Endothelial cell of umbilical vein (primary cell): Measurements from ENCODE around the gene NEDD4. TPM values are rescaled to one million over a fixed set of nuclear protein-coding genes. Genes with fewer than 3 reads are reported as not detected.

Source experiments
- BruUV-seq: library from RNA; stranded (reverse); fragments of 400-500 nt; replicated peaks from 2 replicates; lab custom pipeline; 2021; lab: Mats Ljungman, UMichigan
- CTCF ChIA-PET: fragments of 300-600, 350-600 bp; sonication (Branson Sonifier 250); formaldehyde crosslinking; loops from one replicate; lab custom pipeline; 2021; ENCODE audit warnings: antibody characterized with exemption, inconsistent platforms; lab: Charles Lee
- POLR2A ChIA-PET: fragments of 300-600, 350-600 bp; sonication (Branson Sonifier 250); formaldehyde crosslinking; loops from one replicate; lab custom pipeline; 2021; ENCODE audit warnings: antibody characterized with exemption, inconsistent platforms; lab: Charles Lee
- DNase-seq: peaks from one replicate; pipeline ENCODE4 v3.0.0-alpha.2; 2011; ENCODE audit warnings: low read depth, low spot score
- FAIRE-seq: peaks from 2 replicates; lab custom pipeline; 2011; peaks lifted over from hg19 to GRCh38; lab: Jason Lieb, UNC
- H2AFZ ChIP-seq: 2 replicates; pipeline ENCODE4 v1.6.0; 2012; ENCODE audit warnings: low read depth, low read length, control low read depth, inconsistent platforms
- H3K27ac ChIP-seq: 2 replicates; pipeline ENCODE4 v1.5.1; 2011; ENCODE audit warnings: low read depth, mild to moderate bottlenecking, control low read depth, low read length, moderate library complexity; ENCODE audit not compliant: insufficient read depth
- H3K27me3 ChIP-seq, 2 experiments: 2 replicates each; pipeline versions ENCODE4 v1.6.0 to v1.6.1; 2011; ENCODE audit warnings: low read length in 2 of 2, mixed read lengths in 1 of 2; ENCODE audit not compliant: control insufficient read depth in 2 of 2, insufficient read depth in 2 of 2
- H3K36me3 ChIP-seq, 2 experiments: 2 replicates in 1 of 2; 3 replicates in 1 of 2; pipeline ENCODE4 v1.5.1; 2011; ENCODE audit warnings: low read length in 2 of 2, mild to moderate bottlenecking in 1 of 2, moderate library complexity in 1 of 2; ENCODE audit not compliant: control insufficient read depth in 2 of 2, insufficient read depth in 2 of 2; ENCODE audit errors: extremely low read depth in 1 of 2
- H3K4me1 ChIP-seq: 3 replicates; pipeline ENCODE4 v1.5.1; 2011; ENCODE audit warnings: mild to moderate bottlenecking, low read length; ENCODE audit not compliant: control insufficient read depth, insufficient read depth; ENCODE audit errors: extremely low read depth
- H3K4me2 ChIP-seq: 2 replicates; pipeline ENCODE4 v1.6.1; 2011; ENCODE audit warnings: low read length, control low read depth, mixed read lengths; ENCODE audit not compliant: insufficient read depth
- H3K4me3 ChIP-seq, 3 experiments: fragments of 200-600 bp in 1 of 3; sonication (generic), shearing (Covaris generic) in 1 of 3; replicated peaks in 1 of 3; 2 replicates each; pipeline ENCODE4 v1.5.1; 2011 to 2016; ENCODE audit warnings: control low read depth in 3 of 3, low read length in 3 of 3, mild to moderate bottlenecking in 2 of 3, inconsistent platforms in 1 of 3, low read depth in 1 of 3, moderate library complexity in 1 of 3; ENCODE audit not compliant: insufficient read depth in 1 of 3
- H3K79me2 ChIP-seq: 2 replicates; pipeline ENCODE4 v1.6.0; 2012; ENCODE audit warnings: low read length, inconsistent platforms; ENCODE audit not compliant: control insufficient read depth, insufficient read depth
- H3K9ac ChIP-seq: replicated peaks from 2 replicates; pipeline ENCODE3; 2011; ENCODE audit warnings: low read length, control low read depth; ENCODE audit not compliant: insufficient read depth; ENCODE audit errors: extremely low read depth
- H3K9me1 ChIP-seq: replicated peaks from 3 replicates; pipeline ENCODE4 v1.6.0; 2011; ENCODE audit warnings: mild to moderate bottlenecking, low read length; ENCODE audit not compliant: control insufficient read depth, insufficient read depth; ENCODE audit errors: extremely low read depth
- H3K9me3 ChIP-seq: replicated peaks from 2 replicates; pipeline ENCODE4 v1.5.1; 2012; ENCODE audit warnings: low read length, inconsistent platforms; ENCODE audit not compliant: control insufficient read depth, insufficient read depth
- H4K20me1 ChIP-seq: replicated peaks from 2 replicates; pipeline ENCODE3; 2011; ENCODE audit warnings: mild to moderate bottlenecking, low read length; ENCODE audit not compliant: control insufficient read depth, insufficient read depth; ENCODE audit errors: extremely low read depth
- CTCF ChIP-seq, 2 donors: IDR thresholded peaks; 1 replicate in 1 of 2; 2 replicates in 1 of 2; pipeline ENCODE4 v1.5.1; 2011; ENCODE audit warnings: low read length in 2 of 2, mild to moderate bottlenecking in 2 of 2, moderate library complexity in 2 of 2, control low read depth in 1 of 2, inconsistent platforms in 1 of 2, low read depth in 1 of 2; ENCODE audit not compliant: insufficient read depth in 1 of 2; ENCODE audit errors: extremely low read depth in 1 of 2
- EZH2 ChIP-seq: IDR thresholded peaks from 2 replicates; pipeline ENCODE4 v1.6.1; 2012; ENCODE audit warnings: borderline replicate concordance, low read depth, mild to moderate bottlenecking, moderate library complexity, low read length, inconsistent platforms; ENCODE audit not compliant: severe bottlenecking
- FOS ChIP-seq: IDR thresholded peaks from 2 replicates; pipeline ENCODE4 v1.6.1; 2011; ENCODE audit warnings: mild to moderate bottlenecking, low read length, moderate library complexity, borderline replicate concordance; ENCODE audit not compliant: insufficient read depth
- GATA2 ChIP-seq: IDR thresholded peaks from 2 replicates; pipeline ENCODE4 v1.7.0; 2011; ENCODE audit warnings: low read depth, mild to moderate bottlenecking, moderate library complexity, mixed read lengths, low read length; ENCODE audit not compliant: insufficient read length, insufficient read depth
- JUN ChIP-seq: IDR thresholded peaks from 2 replicates; pipeline ENCODE4 v1.6.1; 2011; ENCODE audit warnings: borderline replicate concordance, low read depth; ENCODE audit not compliant: insufficient read length, insufficient read depth
- MAX ChIP-seq: IDR thresholded peaks from 2 replicates; pipeline ENCODE4 v1.6.1; 2011; ENCODE audit not compliant: insufficient read depth, insufficient read length
- MYC ChIP-seq: IDR thresholded peaks from one replicate; pipeline ENCODE4 v1.6.1; 2011; ENCODE audit warnings: mild to moderate bottlenecking, low read depth, low read length
- POLR2A ChIP-seq: IDR thresholded peaks from 2 replicates; pipeline ENCODE4 v1.6.1; 2012; ENCODE audit warnings: low read depth, mild to moderate bottlenecking, control low read depth, low read length
- POLR2AphosphoS5 ChIP-seq: IDR thresholded peaks from 2 replicates; pipeline ENCODE4 v1.6.1; 2012; ENCODE audit warnings: low read depth, mild to moderate bottlenecking, control low read depth, low read length, moderate library complexity; ENCODE audit not compliant: insufficient read depth
- dilution Hi-C: fragments of 300-500 bp; cut with MboI; formaldehyde crosslinking; loops from one replicate; pipeline ENCODE4 v1.15.0; 2019; ENCODE audit warnings: low sequenced_read_pairs; ENCODE audit not compliant: extremely low pct_ligation_motif_present
- intact Hi-C: fragments of 100-400 bp; cut with micrococcal nuclease; formaldehyde crosslinking; loops from one replicate; pipeline ENCODE4 v1.10.0; 2022
- polyA plus RNA-seq, 4 experiments: library from polyadenylated mRNA; depleted of rRNA in 3 of 4; stranded (reverse) in 3 of 4; unstranded in 1 of 4; fragments of >200 nt; gene quantifications; 2 replicates each; pipeline versions ENCODE4 v1.2.1 to v1.2.3, GENCODE V29; 2011 to 2012; ENCODE audit warnings: missing spikeins in 1 of 4
- total RNA-seq: library from RNA; stranded (reverse); gene quantifications from 2 replicates; pipeline ENCODE4 v1.2.3, GENCODE V29; 2021

Gene NEDD4
- total and polyA plus RNA-seq, 2 donors (not counting 3 experiments of a cell fraction or from before 2014, with no cell fraction given) = 9.2 to 39.0 TPM

DNA sequence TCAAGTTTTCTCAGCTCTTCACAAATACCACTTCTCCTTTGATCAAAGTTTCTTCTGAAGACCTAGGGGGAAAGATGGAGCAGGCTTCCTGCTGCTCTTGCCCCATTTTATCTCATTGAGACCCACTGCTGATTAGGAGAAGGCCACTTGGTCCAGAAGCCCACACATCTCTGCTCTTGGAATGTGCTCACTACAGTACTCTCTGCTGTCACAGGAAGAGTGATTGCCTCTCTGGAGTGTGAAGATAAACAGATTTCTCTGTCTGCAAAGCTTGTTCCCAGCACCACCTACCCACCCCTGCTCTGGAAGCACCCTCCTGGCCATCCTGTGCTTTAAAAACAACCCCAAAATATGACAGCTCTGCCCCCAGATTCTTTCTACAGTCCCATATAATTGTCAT, 209.1 kb downstream of the NEDD4 start:
- CTCF ChIA-PET = interaction anchor here (3.0 kb wide), 1 partner anchor 12 kb away, joined by 37 read pairs; no protein-coding TSS in a partner anchor
- no peak overlapping the region for H3K4me3 ChIP-seq
- no peak overlapping the region for H3K27ac ChIP-seq
- H3K9me3 ChIP-seq = no peaks in the 10 kb centered on the region
- no peaks in the 10 kb centered on the region for H3K9me1 ChIP-seq
- POLR2A ChIA-PET = no interaction called here
- H3K4me2 ChIP-seq = no peak overlapping the region
- FAIRE-seq = no peak
- TF ChIP-seq CTCF (IDR thresholded peaks at IDR 0.05; ENCODE audit: extremely low read depth in 1 of 2, insufficient read depth in 1 of 2, low read depth in 1 of 2, low read length in 2 of 2) (no peak), MYC (no peak)
- no peaks in the 10 kb centered on the region for H3K27me3 ChIP-seq
- dilution Hi-C loops = no loop called here
- intact Hi-C loops = no loop called here
- H3K9ac ChIP-seq = no peak overlapping the region
- BruUV-seq = no TSS peak
- H2AFZ ChIP-seq = no peak overlapping the region
- no peaks in the 10 kb centered on the region for H3K79me2 ChIP-seq
- H3K4me1 ChIP-seq = no peaks in the 10 kb centered on the region
- DNase-seq = no peak
- no peaks in the 10 kb centered on the region for H3K36me3 ChIP-seq
- no peaks in the 10 kb centered on the region for H4K20me1 ChIP-seq

GRCh38 chr15:55782901-55783300, 210.5 kb downstream of the NEDD4 start:
- H2AFZ ChIP-seq = no peak overlapping the region
- POLR2A ChIA-PET = no interaction called here
- H3K27ac ChIP-seq = no peak overlapping the region
- DNase-seq = no peak
- peaks cover 0 to 2% of the 10 kb centered on the region in 2 experiments for H3K27me3 ChIP-seq
- TF ChIP-seq EZH2 = no peak
- no peak for TF ChIP-seq MAX
- TF ChIP-seq CTCF (IDR thresholded peaks at IDR 0.05; ENCODE audit: extremely low read depth in 1 of 2, insufficient read depth in 1 of 2, low read depth in 1 of 2, low read length in 2 of 2) = no peak
- TF ChIP-seq POLR2AphosphoS5 = no peak
- TF ChIP-seq JUN = no peak
- no peak for TF ChIP-seq POLR2A
- TF ChIP-seq FOS = no peak
- TF ChIP-seq MYC = no peak
- TF ChIP-seq GATA2 = no peak
- H3K4me2 ChIP-seq = no peak overlapping the region
- no TSS peak for BruUV-seq
- dilution Hi-C loops (no loop called here), intact Hi-C loops (no loop called here)
- no peaks in the 10 kb centered on the region for H3K9me3 ChIP-seq
- no peak overlapping the region for H3K9ac ChIP-seq
- H3K79me2 ChIP-seq = no peaks in the 10 kb centered on the region
- no peaks in the 10 kb centered on the region for H4K20me1 ChIP-seq
- H3K4me1 ChIP-seq = no peaks in the 10 kb centered on the region
- no peak for FAIRE-seq
- no peaks in the 10 kb centered on the region for H3K36me3 ChIP-seq
- no peaks in the 10 kb centered on the region for H3K9me1 ChIP-seq
- CTCF ChIA-PET = interaction anchor here (1.0 to 3.0 kb wide), 2 partner anchors 10 to 45 kb away, joined by 4 to 37 read pairs; no protein-coding TSS in a partner anchor
- no peak overlapping the region for H3K4me3 ChIP-seq
